NCI-H2196 treated with DMSO at 0.1 percent for 48 hours (cell line): Measurements from ENCODE around the gene TMEM52.

ENCODE experiments used
- DNase-seq: peaks from one replicate; lab custom pipeline; 2025; ENCODE audit not compliant: unreplicated experiment; lab: John Stamatoyannopoulos, UW

Gene TMEM52

GRCh38 chr1:1876335-1876930 is 42.6 kb downstream of the TMEM52 start:
- DNase-seq, result no peak

- DNase-seq, result no peak
Measured at GRCh38 chr1:1875932-1876331, 43.1 kb downstream of the TMEM52 start.

GRCh38 chr1:1874901-1875300 is 44.2 kb downstream of the TMEM52 start:
- DNase-seq, result no peak

GRCh38 chr1:1873186-1873585 is 45.9 kb downstream of the TMEM52 start:
- peak; percentile 76 for DNase-seq

- no peak for DNase-seq
Measured at GRCh38 chr1:1872329-1872994, 46.6 kb downstream of the TMEM52 start.

- no peak for DNase-seq
Measured at GRCh38 chr1:1869469-1869868, 49.6 kb downstream of the TMEM52 start.
